ENCODE results near the gene SPTBN1.

The SPTBN1 gene

GRCh38 chr2:54455563-54456361, at the start of gene SPTBN1:
TSS of gene SPTBN1 (plus strand) at chr2:54456327. CDS start at chr2:54526419, 70,092 bp downstream.
- DNase-seq, result peak; percentile 11

GRCh38 chr2:54407693-54408092, 48.4 kb upstream of the SPTBN1 start:
- DNase-seq, result no peak

- no peak for DNase-seq
Observed at GRCh38 chr2:54408288-54408687, 47.8 kb upstream of the SPTBN1 start.

- no peak for DNase-seq
Observed at GRCh38 chr2:54409752-54410151, 46.4 kb upstream of the SPTBN1 start.

GRCh38 chr2:54411801-54412354, 44.2 kb upstream of the SPTBN1 start:
- DNase-seq, result no peak

- DNase-seq, result peak; percentile 21
Observed at GRCh38 chr2:54416166-54416813, 39.8 kb upstream of the SPTBN1 start.

- DNase-seq, result no peak
Observed at GRCh38 chr2:54416938-54417337, 39.2 kb upstream of the SPTBN1 start.

GRCh38 chr2:54417577-54417976, 38.5 kb upstream of the SPTBN1 start:
- no peak for DNase-seq

- no peak for DNase-seq
Observed at GRCh38 chr2:54419388-54419787, 36.7 kb upstream of the SPTBN1 start.

GRCh38 chr2:54419855-54420523, 36.1 kb upstream of the SPTBN1 start:
- DNase-seq, result no peak

GRCh38 chr2:54420524-54421172, 35.5 kb upstream of the SPTBN1 start:
- DNase-seq, result no peak

- peak; percentile 45 for DNase-seq
Observed at GRCh38 chr2:54422072-54422581, 34.0 kb upstream of the SPTBN1 start.

GRCh38 chr2:54423213-54423612, 32.9 kb upstream of the SPTBN1 start:
- DNase-seq, result no peak

- no peak for DNase-seq
Observed at GRCh38 chr2:54424555-54425163, 31.5 kb upstream of the SPTBN1 start.

GRCh38 chr2:54428108-54428831, 27.9 kb upstream of the SPTBN1 start:
- no peak for DNase-seq

GRCh38 chr2:54429054-54429453, 27.1 kb upstream of the SPTBN1 start:
- DNase-seq, result no peak

GRCh38 chr2:54429811-54430551, 26.1 kb upstream of the SPTBN1 start:
- peak; percentile 48 for DNase-seq

- DNase-seq, result no peak
Observed at GRCh38 chr2:54430649-54431048, 25.5 kb upstream of the SPTBN1 start.

GRCh38 chr2:54432251-54433015, 23.7 kb upstream of the SPTBN1 start:
- no peak for DNase-seq

GRCh38 chr2:54434229-54434628, 21.9 kb upstream of the SPTBN1 start:
- no peak for DNase-seq

Measured in hematopoietic multipotent progenitor cell treated with erythropoietin and hydrocortisone succinate and interleukin-3 and kit ligand, for 6 days (in vitro differentiated cells).